OCI-LY3 (cell line): ENCODE data around the gene PRKAR1B.

Experiments used
- CTCF ChIP-seq: fragments of 200-600, 300-600 bp; sonication (generic); IDR thresholded peaks from 2 replicates; pipeline ENCODE4 v1.5.1; 2014; ENCODE audit warnings: antibody characterized with exemption, low read length, low read depth
- EZH2phosphoT487 ChIP-seq: fragments of 200-600 bp; shearing (Covaris generic); IDR thresholded peaks from 2 replicates; pipeline ENCODE4 v1.6.1; 2018; ENCODE audit warnings: antibody characterized with exemption, mixed run types, low read depth

- TF ChIP-seq CTCF: no peak
- TF ChIP-seq EZH2phosphoT487: no peak
Measured at GRCh38 chr7:756231-756927, 29.3 kb upstream of the PRKAR1B start.
